MM.1S (cell line): ENCODE results near the gene BTBD18.

Source experiments
- DNase-seq: peaks from one replicate; pipeline ENCODE4 v3.0.0-alpha.2; 2015
- H2AFZ ChIP-seq: fragments of 300-600 bp; sonication (generic); 2 replicates; pipeline ENCODE4 v1.6.0; 2016; ENCODE audit warnings: antibody characterized with exemption, low read length
- H3F3A ChIP-seq: fragments of 300-600 bp; sonication (generic); 2 replicates; pipeline ENCODE4 v1.6.1; 2016; ENCODE audit warnings: mild to moderate bottlenecking, antibody characterized with exemption, low read length, moderate library complexity, mixed read lengths; ENCODE audit not compliant: insufficient read depth
- H3K27ac ChIP-seq: fragments of 300-600 bp; sonication (generic); 2 replicates; pipeline ENCODE4 v1.5.1; 2016; ENCODE audit warnings: mild to moderate bottlenecking, low read length
- H3K27me3 ChIP-seq: fragments of 300-600 bp; sonication (generic); replicated peaks from 2 replicates; pipeline ENCODE4 v1.6.0; 2016; ENCODE audit warnings: low read length; ENCODE audit not compliant: insufficient read depth
- H3K36me3 ChIP-seq: fragments of 300-600 bp; sonication (generic); replicated peaks from 2 replicates; pipeline ENCODE4 v1.6.1; 2016; ENCODE audit warnings: mild to moderate bottlenecking, low read length, mixed read lengths; ENCODE audit not compliant: insufficient read depth
- H3K4me1 ChIP-seq: fragments of 300-600 bp; sonication (generic); 2 replicates; pipeline ENCODE4 v1.6.1; 2016; ENCODE audit warnings: low read length, mixed read lengths
- H3K4me2 ChIP-seq: fragments of 300-600 bp; sonication (generic); 2 replicates; pipeline ENCODE4 v1.6.0; 2016; ENCODE audit warnings: low read depth, low read length
- H3K4me3 ChIP-seq: fragments of 300-600 bp; sonication (generic); 2 replicates; pipeline ENCODE4 v1.5.1; 2016; ENCODE audit warnings: low read length, mixed read lengths
- H3K79me2 ChIP-seq: fragments of 300-600 bp; sonication (generic); 2 replicates; pipeline ENCODE4 v1.6.1; 2016; ENCODE audit warnings: mixed run types, low read length, mixed read lengths
- H3K9ac ChIP-seq: fragments of 300-600 bp; sonication (generic); 2 replicates; pipeline ENCODE4 v1.6.1; 2016; ENCODE audit warnings: low read length, mixed read lengths
- H3K9me2 ChIP-seq: fragments of 300-600 bp; sonication (generic); replicated peaks from 2 replicates; pipeline ENCODE4 v1.6.1; 2016; ENCODE audit warnings: mild to moderate bottlenecking, low read length, mixed read lengths; ENCODE audit not compliant: insufficient read depth
- H3K9me3 ChIP-seq: fragments of 300-600 bp; sonication (generic); replicated peaks from 2 replicates; pipeline ENCODE4 v1.6.1; 2016; ENCODE audit warnings: mild to moderate bottlenecking, low read length, mixed read lengths; ENCODE audit not compliant: insufficient read depth
- H4K20me1 ChIP-seq: fragments of 300-600 bp; sonication (generic); 2 replicates; pipeline ENCODE4 v1.6.1; 2016; ENCODE audit warnings: mild to moderate bottlenecking, low read length, moderate library complexity, mixed read lengths; ENCODE audit not compliant: insufficient read depth
- CTCF ChIP-seq: fragments of 300-600 bp; sonication (generic); IDR thresholded peaks from 2 replicates; pipeline ENCODE4 v1.5.1; 2016; ENCODE audit warnings: antibody characterized with exemption, low read length, mixed read lengths
- EZH2 ChIP-seq: fragments of 300-600 bp; sonication (generic); optimal IDR thresholded peaks from 2 replicates; pipeline ENCODE3; 2017; ENCODE audit warnings: low read depth, mild to moderate bottlenecking, antibody characterized with exemption, low read length, mixed read lengths
- EZH2phosphoT487 ChIP-seq: fragments of 300-600 bp; sonication (generic); IDR thresholded peaks from 2 replicates; pipeline ENCODE4 v1.6.1; 2018; ENCODE audit warnings: antibody characterized with exemption, low read length

BTBD18 gene

GRCh38 chr11:57758174-57758573, 6.6 kb upstream of the BTBD18 start:
- Histone ChIP-seq H3K4me1 (no peaks in the 10 kb centered on the region), H3K4me2 (no peak overlapping the region), H3F3A (no peaks in the 10 kb centered on the region), H3K9ac (no peak overlapping the region), H2AFZ (no peak overlapping the region), H3K79me2 (no peaks in the 10 kb centered on the region), H3K9me3 (no peaks in the 10 kb centered on the region), H3K36me3 (no peaks in the 10 kb centered on the region), H3K4me3 (no peak overlapping the region), H3K27ac (no peak overlapping the region), H3K27me3 (no peaks in the 10 kb centered on the region), H4K20me1 (no peaks in the 10 kb centered on the region), H3K9me2 (no peaks in the 10 kb centered on the region)
- no peak for TF ChIP-seq CTCF
- TF ChIP-seq EZH2phosphoT487 = no peak
- TF ChIP-seq EZH2 = no peak
- no peak for DNase-seq

- H3K9ac ChIP-seq = no peak overlapping the region
- H3K4me3 ChIP-seq = no peak overlapping the region
- TF ChIP-seq EZH2 (no peak), CTCF (no peak), EZH2phosphoT487 (no peak)
- H3K9me2 ChIP-seq = no peaks in the 10 kb centered on the region
- H3K79me2 ChIP-seq = no peaks in the 10 kb centered on the region
- H3K27ac ChIP-seq = no peak overlapping the region
- no peaks in the 10 kb centered on the region for H3K4me1 ChIP-seq
- H3K9me3 ChIP-seq = no peaks in the 10 kb centered on the region
- no peaks in the 10 kb centered on the region for H3F3A ChIP-seq
- no peak overlapping the region for H3K4me2 ChIP-seq
- no peaks in the 10 kb centered on the region for H3K27me3 ChIP-seq
- H3K36me3 ChIP-seq = no peaks in the 10 kb centered on the region
- no peaks in the 10 kb centered on the region for H4K20me1 ChIP-seq
- H2AFZ ChIP-seq = no peak overlapping the region
- DNase-seq = no peak
These were observed 1.3 kb upstream of the BTBD18 start for GRCh38 chr11:57752954-57753353.

GRCh38 chr11:57751176-57751575, 443 bp downstream of the BTBD18 start:
- no peaks in the 10 kb centered on the region for H4K20me1 ChIP-seq
- no peak overlapping the region for H2AFZ ChIP-seq
- H3F3A ChIP-seq = no peaks in the 10 kb centered on the region
- no peak overlapping the region for H3K9ac ChIP-seq
- no peaks in the 10 kb centered on the region for H3K27me3 ChIP-seq
- TF ChIP-seq EZH2 (no peak), CTCF (no peak), EZH2phosphoT487 (no peak)
- H3K9me2 ChIP-seq = no peaks in the 10 kb centered on the region
- no peak for DNase-seq
- H3K9me3 ChIP-seq = no peaks in the 10 kb centered on the region
- H3K4me2 ChIP-seq = no peak overlapping the region
- H3K79me2 ChIP-seq = no peaks in the 10 kb centered on the region
- H3K27ac ChIP-seq = no peak overlapping the region
- H3K4me3 ChIP-seq = no peak overlapping the region
- no peaks in the 10 kb centered on the region for H3K4me1 ChIP-seq
- no peaks in the 10 kb centered on the region for H3K36me3 ChIP-seq
